Endothelial cell of umbilical vein (primary cell): ENCODE results near the gene GPA33. TPM values are rescaled to one million over a fixed set of nuclear protein-coding genes. Genes with fewer than 3 reads are reported as not detected.

Experiments used
- BruUV-seq: library from RNA; stranded (reverse); fragments of 400-500 nt; replicated peaks from 2 replicates; lab custom pipeline; 2021; lab: Mats Ljungman, UMichigan
- CTCF ChIA-PET: fragments of 300-600, 350-600 bp; sonication (Branson Sonifier 250); formaldehyde crosslinking; loops from one replicate; lab custom pipeline; 2021; ENCODE audit warnings: antibody characterized with exemption, inconsistent platforms; lab: Charles Lee
- POLR2A ChIA-PET: fragments of 300-600, 350-600 bp; sonication (Branson Sonifier 250); formaldehyde crosslinking; loops from one replicate; lab custom pipeline; 2021; ENCODE audit warnings: antibody characterized with exemption, inconsistent platforms; lab: Charles Lee
- DNase-seq: peaks from one replicate; pipeline ENCODE4 v3.0.0-alpha.2; 2011; ENCODE audit warnings: low read depth, low spot score
- FAIRE-seq: peaks from 2 replicates; lab custom pipeline; 2011; peaks lifted over from hg19 to GRCh38; lab: Jason Lieb, UNC
- H2AFZ ChIP-seq: 2 replicates; pipeline ENCODE4 v1.6.0; 2012; ENCODE audit warnings: low read depth, low read length, control low read depth, inconsistent platforms
- H3K27ac ChIP-seq: 2 replicates; pipeline ENCODE4 v1.5.1; 2011; ENCODE audit warnings: low read depth, mild to moderate bottlenecking, control low read depth, low read length, moderate library complexity; ENCODE audit not compliant: insufficient read depth
- H3K27me3 ChIP-seq, 2 experiments: 2 replicates each; pipeline versions ENCODE4 v1.6.0 to v1.6.1; 2011; ENCODE audit warnings: low read length in 2 of 2, mixed read lengths in 1 of 2; ENCODE audit not compliant: control insufficient read depth in 2 of 2, insufficient read depth in 2 of 2
- H3K36me3 ChIP-seq, 2 experiments: 2 replicates in 1 of 2; 3 replicates in 1 of 2; pipeline ENCODE4 v1.5.1; 2011; ENCODE audit warnings: low read length in 2 of 2, mild to moderate bottlenecking in 1 of 2, moderate library complexity in 1 of 2; ENCODE audit not compliant: control insufficient read depth in 2 of 2, insufficient read depth in 2 of 2; ENCODE audit errors: extremely low read depth in 1 of 2
- H3K4me1 ChIP-seq: 3 replicates; pipeline ENCODE4 v1.5.1; 2011; ENCODE audit warnings: mild to moderate bottlenecking, low read length; ENCODE audit not compliant: control insufficient read depth, insufficient read depth; ENCODE audit errors: extremely low read depth
- H3K4me2 ChIP-seq: 2 replicates; pipeline ENCODE4 v1.6.1; 2011; ENCODE audit warnings: low read length, control low read depth, mixed read lengths; ENCODE audit not compliant: insufficient read depth
- H3K4me3 ChIP-seq, 3 experiments: fragments of 200-600 bp in 1 of 3; sonication (generic), shearing (Covaris generic) in 1 of 3; replicated peaks in 1 of 3; 2 replicates each; pipeline ENCODE4 v1.5.1; 2011 to 2016; ENCODE audit warnings: control low read depth in 3 of 3, low read length in 3 of 3, mild to moderate bottlenecking in 2 of 3, inconsistent platforms in 1 of 3, low read depth in 1 of 3, moderate library complexity in 1 of 3; ENCODE audit not compliant: insufficient read depth in 1 of 3
- H3K79me2 ChIP-seq: 2 replicates; pipeline ENCODE4 v1.6.0; 2012; ENCODE audit warnings: low read length, inconsistent platforms; ENCODE audit not compliant: control insufficient read depth, insufficient read depth
- H3K9ac ChIP-seq: replicated peaks from 2 replicates; pipeline ENCODE3; 2011; ENCODE audit warnings: low read length, control low read depth; ENCODE audit not compliant: insufficient read depth; ENCODE audit errors: extremely low read depth
- H3K9me1 ChIP-seq: replicated peaks from 3 replicates; pipeline ENCODE4 v1.6.0; 2011; ENCODE audit warnings: mild to moderate bottlenecking, low read length; ENCODE audit not compliant: control insufficient read depth, insufficient read depth; ENCODE audit errors: extremely low read depth
- H3K9me3 ChIP-seq: replicated peaks from 2 replicates; pipeline ENCODE4 v1.5.1; 2012; ENCODE audit warnings: low read length, inconsistent platforms; ENCODE audit not compliant: control insufficient read depth, insufficient read depth
- H4K20me1 ChIP-seq: replicated peaks from 2 replicates; pipeline ENCODE3; 2011; ENCODE audit warnings: mild to moderate bottlenecking, low read length; ENCODE audit not compliant: control insufficient read depth, insufficient read depth; ENCODE audit errors: extremely low read depth
- EZH2 ChIP-seq: IDR thresholded peaks from 2 replicates; pipeline ENCODE4 v1.6.1; 2012; ENCODE audit warnings: borderline replicate concordance, low read depth, mild to moderate bottlenecking, moderate library complexity, low read length, inconsistent platforms; ENCODE audit not compliant: severe bottlenecking
- FOS ChIP-seq: IDR thresholded peaks from 2 replicates; pipeline ENCODE4 v1.6.1; 2011; ENCODE audit warnings: mild to moderate bottlenecking, low read length, moderate library complexity, borderline replicate concordance; ENCODE audit not compliant: insufficient read depth
- GATA2 ChIP-seq: IDR thresholded peaks from 2 replicates; pipeline ENCODE4 v1.7.0; 2011; ENCODE audit warnings: low read depth, mild to moderate bottlenecking, moderate library complexity, mixed read lengths, low read length; ENCODE audit not compliant: insufficient read length, insufficient read depth
- JUN ChIP-seq: IDR thresholded peaks from 2 replicates; pipeline ENCODE4 v1.6.1; 2011; ENCODE audit warnings: borderline replicate concordance, low read depth; ENCODE audit not compliant: insufficient read length, insufficient read depth
- MYC ChIP-seq: IDR thresholded peaks from one replicate; pipeline ENCODE4 v1.6.1; 2011; ENCODE audit warnings: mild to moderate bottlenecking, low read depth, low read length
- POLR2A ChIP-seq: IDR thresholded peaks from 2 replicates; pipeline ENCODE4 v1.6.1; 2012; ENCODE audit warnings: low read depth, mild to moderate bottlenecking, control low read depth, low read length
- POLR2AphosphoS5 ChIP-seq: IDR thresholded peaks from 2 replicates; pipeline ENCODE4 v1.6.1; 2012; ENCODE audit warnings: low read depth, mild to moderate bottlenecking, control low read depth, low read length, moderate library complexity; ENCODE audit not compliant: insufficient read depth
- dilution Hi-C: fragments of 300-500 bp; cut with MboI; formaldehyde crosslinking; loops from one replicate; pipeline ENCODE4 v1.15.0; 2019; ENCODE audit warnings: low sequenced_read_pairs; ENCODE audit not compliant: extremely low pct_ligation_motif_present
- intact Hi-C: fragments of 100-400 bp; cut with micrococcal nuclease; formaldehyde crosslinking; loops from one replicate; pipeline ENCODE4 v1.10.0; 2022
- polyA plus RNA-seq, 4 experiments: library from polyadenylated mRNA; depleted of rRNA in 3 of 4; stranded (reverse) in 3 of 4; unstranded in 1 of 4; fragments of >200 nt; gene quantifications; 2 replicates each; pipeline versions ENCODE4 v1.2.1 to v1.2.3, GENCODE V29; 2011 to 2012; ENCODE audit warnings: missing spikeins in 1 of 4
- total RNA-seq: library from RNA; stranded (reverse); gene quantifications from 2 replicates; pipeline ENCODE4 v1.2.3, GENCODE V29; 2021
- TF ChIP-seq, protein P1 (sequence below), 2 donors: IDR thresholded peaks; 1 replicate in 1 of 2; 2 replicates in 1 of 2; pipeline ENCODE4 v1.5.1; 2011; ENCODE audit warnings: low read length in 2 of 2, mild to moderate bottlenecking in 2 of 2, moderate library complexity in 2 of 2, control low read depth in 1 of 2, inconsistent platforms in 1 of 2, low read depth in 1 of 2; ENCODE audit not compliant: insufficient read depth in 1 of 2; ENCODE audit errors: extremely low read depth in 1 of 2
- TF ChIP-seq, protein P2 (sequence below): IDR thresholded peaks from 2 replicates; pipeline ENCODE4 v1.6.1; 2011; ENCODE audit not compliant: insufficient read depth, insufficient read length

GPA33 gene
- total and polyA plus RNA-seq, 2 donors (not counting 3 experiments of a cell fraction or from before 2014, with no cell fraction given): not detected

GRCh38 chr1:167137793-167138510, 47.8 kb upstream of the GPA33 start:
- Histone ChIP-seq H3K79me2 (no peaks in the 10 kb centered on the region), H3K36me3 (no peaks in the 10 kb centered on the region), H3K9me3 (no peaks in the 10 kb centered on the region), H3K4me3 (no peak overlapping the region), H3K9ac (no peak overlapping the region), H3K4me2 (no peak overlapping the region), H2AFZ (no peak overlapping the region), H3K9me1 (no peaks in the 10 kb centered on the region), H3K27ac (no peak overlapping the region), H4K20me1 (no peaks in the 10 kb centered on the region), H3K27me3 (no peaks in the 10 kb centered on the region), H3K4me1 (no peaks in the 10 kb centered on the region)
- DNase-seq (no peak), FAIRE-seq (no peak)
- intact Hi-C loops (no loop called here), dilution Hi-C loops (no loop called here)
- CTCF ChIA-PET: interaction anchor here (0.7 to 1.2 kb wide), 3 partner anchors 10 to 40 kb away, joined by 3 read pairs; no protein-coding TSS in a partner anchor
- POLR2A ChIA-PET: no interaction called here
- BruUV-seq: no TSS peak
- TF ChIP-seq JUN (no peak), POLR2AphosphoS5 (no peak), GATA2 (no peak), MYC (no peak), POLR2A (no peak), FOS (no peak), EZH2 (no peak)
- TF ChIP-seq, protein P1, sequence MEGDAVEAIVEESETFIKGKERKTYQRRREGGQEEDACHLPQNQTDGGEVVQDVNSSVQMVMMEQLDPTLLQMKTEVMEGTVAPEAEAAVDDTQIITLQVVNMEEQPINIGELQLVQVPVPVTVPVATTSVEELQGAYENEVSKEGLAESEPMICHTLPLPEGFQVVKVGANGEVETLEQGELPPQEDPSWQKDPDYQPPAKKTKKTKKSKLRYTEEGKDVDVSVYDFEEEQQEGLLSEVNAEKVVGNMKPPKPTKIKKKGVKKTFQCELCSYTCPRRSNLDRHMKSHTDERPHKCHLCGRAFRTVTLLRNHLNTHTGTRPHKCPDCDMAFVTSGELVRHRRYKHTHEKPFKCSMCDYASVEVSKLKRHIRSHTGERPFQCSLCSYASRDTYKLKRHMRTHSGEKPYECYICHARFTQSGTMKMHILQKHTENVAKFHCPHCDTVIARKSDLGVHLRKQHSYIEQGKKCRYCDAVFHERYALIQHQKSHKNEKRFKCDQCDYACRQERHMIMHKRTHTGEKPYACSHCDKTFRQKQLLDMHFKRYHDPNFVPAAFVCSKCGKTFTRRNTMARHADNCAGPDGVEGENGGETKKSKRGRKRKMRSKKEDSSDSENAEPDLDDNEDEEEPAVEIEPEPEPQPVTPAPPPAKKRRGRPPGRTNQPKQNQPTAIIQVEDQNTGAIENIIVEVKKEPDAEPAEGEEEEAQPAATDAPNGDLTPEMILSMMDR (IDR thresholded peaks at IDR 0.05; ENCODE audit: extremely low read depth in 1 of 2, insufficient read depth in 1 of 2, low read depth in 1 of 2, low read length in 2 of 2): no peak
- TF ChIP-seq, protein P2, sequence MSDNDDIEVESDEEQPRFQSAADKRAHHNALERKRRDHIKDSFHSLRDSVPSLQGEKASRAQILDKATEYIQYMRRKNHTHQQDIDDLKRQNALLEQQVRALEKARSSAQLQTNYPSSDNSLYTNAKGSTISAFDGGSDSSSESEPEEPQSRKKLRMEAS: no peak
